GM18858 (cell line): ENCODE results near the gene PSG3.
"Not testable (repeated sequence)": the region's sequence is repeated elsewhere in the genome, so short reads cannot be mapped to it uniquely, and the experiment has no call there.

Experiments used
- ATAC-seq: cut with Tn5 transposase; IDR thresholded peaks from one replicate; pipeline ENCODE4 v1.9.1; 2021; ENCODE audit not compliant: unreplicated experiment

PSG3 gene

GRCh38 chr19:42740381-42740780 lies at the start of gene PSG3:
Gene PSG3 (minus strand): TSS chr19:42740481. CDS start chr19:42740384, 97 bp downstream.
- not testable (repeated sequence) for ATAC-seq

GRCh38 chr19:42788766-42789165 lies 48.5 kb upstream of the PSG3 start:
- ATAC-seq = not testable (repeated sequence)

- ATAC-seq = not testable (repeated sequence)
Observed at GRCh38 chr19:42787766-42788165, 47.5 kb upstream of the PSG3 start.

GRCh38 chr19:42776750-42777612 lies 36.7 kb upstream of the PSG3 start:
- ATAC-seq = not testable (repeated sequence)

GRCh38 chr19:42774510-42775158 lies 34.4 kb upstream of the PSG3 start:
- ATAC-seq = not testable (repeated sequence)

GRCh38 chr19:42767319-42767718 lies 27.0 kb upstream of the PSG3 start:
- ATAC-seq = not testable (repeated sequence)

- ATAC-seq = not testable (repeated sequence)
Observed at GRCh38 chr19:42766871-42767270, 26.6 kb upstream of the PSG3 start.

- ATAC-seq = no peak
Observed at GRCh38 chr19:42764836-42765235, 24.6 kb upstream of the PSG3 start.

GRCh38 chr19:42762789-42763188 lies 22.5 kb upstream of the PSG3 start:
- no peak for ATAC-seq

GRCh38 chr19:42761924-42762295 lies 21.6 kb upstream of the PSG3 start:
- ATAC-seq = not testable (repeated sequence)

- ATAC-seq = not testable (repeated sequence)
Observed at GRCh38 chr19:42760954-42761923, 21.0 kb upstream of the PSG3 start.

GRCh38 chr19:42758667-42759066 lies 18.4 kb upstream of the PSG3 start:
- ATAC-seq = not testable (repeated sequence)

- not testable (repeated sequence) for ATAC-seq
Observed at GRCh38 chr19:42752246-42752645, 12.0 kb upstream of the PSG3 start.

GRCh38 chr19:42741726-42742607 lies 1.7 kb upstream of the PSG3 start:
- not testable (repeated sequence) for ATAC-seq

GRCh38 chr19:42737581-42738011 lies 2.7 kb downstream of the PSG3 start:
- not testable (repeated sequence) for ATAC-seq

GRCh38 chr19:42728341-42728740 lies 11.9 kb downstream of the PSG3 start:
- ATAC-seq = not testable (repeated sequence)

- ATAC-seq = not testable (repeated sequence)
Observed at GRCh38 chr19:42714000-42714399, 26.3 kb downstream of the PSG3 start.

- ATAC-seq = not testable (repeated sequence)
Observed at GRCh38 chr19:42712753-42713152, 27.5 kb downstream of the PSG3 start.

- ATAC-seq = not testable (repeated sequence)
Observed at GRCh38 chr19:42710986-42711385, 29.3 kb downstream of the PSG3 start.

GRCh38 chr19:42697884-42698283 lies 42.4 kb downstream of the PSG3 start:
- no peak for ATAC-seq
